Subcutaneous abdominal adipose tissue (tissue), 5 donors: ENCODE data around the gene UBASH3A.

Experiments used
- H3K27ac ChIP-seq: one replicate; pipeline ENCODE4 v1.7.0; 2013; ENCODE audit warnings: low read depth, mild to moderate bottlenecking, inconsistent platforms, low read length, moderate library complexity
- H3K27me3 ChIP-seq, 5 donors: one replicate each; pipeline ENCODE4 v1.7.0; 2013; ENCODE audit warnings: low read length in 5 of 5, inconsistent platforms in 1 of 5; ENCODE audit not compliant: control insufficient read depth in 5 of 5, insufficient read depth in 4 of 5
- H3K36me3 ChIP-seq, 5 donors: one replicate each; pipeline ENCODE4 v1.7.0; 2013; ENCODE audit warnings: low read length in 5 of 5; ENCODE audit not compliant: control insufficient read depth in 5 of 5, insufficient read depth in 5 of 5
- H3K4me1 ChIP-seq, 5 donors: one replicate each; pipeline ENCODE4 v1.7.0; 2013; ENCODE audit warnings: low read length in 5 of 5, mild to moderate bottlenecking in 3 of 5, moderate library complexity in 1 of 5; ENCODE audit not compliant: control insufficient read depth in 5 of 5, insufficient read depth in 5 of 5
- H3K4me3 ChIP-seq, 5 donors: one replicate each; pipeline ENCODE4 v1.7.0; 2013; ENCODE audit warnings: low read length in 5 of 5, low read depth in 1 of 5
- H3K9ac ChIP-seq, 5 donors: one replicate each; pipeline ENCODE4 v1.7.0; 2013; ENCODE audit warnings: low read length in 5 of 5, mild to moderate bottlenecking in 4 of 5, moderate library complexity in 3 of 5
- H3K9me3 ChIP-seq, 5 donors: one replicate each; pipeline ENCODE4 v1.7.0; 2013; ENCODE audit warnings: low read length in 5 of 5; ENCODE audit not compliant: control insufficient read depth in 5 of 5
- donor health status: healthy.
- donor health status: healthy.
- donor health status: healthy.
- donor health status: healthy.
- donor health status: healthy.

The UBASH3A gene

GRCh38 chr21:42414553-42414927 lies 10.8 kb downstream of the UBASH3A start:
- Histone ChIP-seq H3K36me3 (no peaks in the 10 kb centered on the region), H3K9me3 (no peaks in the 10 kb centered on the region), H3K4me1 (peaks cover 0 to 10% (median 3%) of the 10 kb centered on the region in 5 donors), H3K9ac (no peak overlapping the region), H3K4me3 (no peak overlapping the region), H3K27me3 (peaks cover 10 to 39% (median 35%) of the 10 kb centered on the region in 5 donors), H3K27ac (no peak overlapping the region)

GRCh38 chr21:42414928-42415769 lies 11.4 kb downstream of the UBASH3A start:
- Histone ChIP-seq H3K4me1 (peaks cover 0 to 10% (median 3%) of the 10 kb centered on the region in 5 donors), H3K9ac (no peak overlapping the region), H3K36me3 (no peaks in the 10 kb centered on the region), H3K4me3 (no peak overlapping the region), H3K27ac (no peak overlapping the region), H3K27me3 (peaks cover 10 to 38% (median 34%) of the 10 kb centered on the region in 5 donors), H3K9me3 (no peaks in the 10 kb centered on the region)

- H3K4me1 ChIP-seq = peaks cover 0 to 10% (median 0%) of the 10 kb centered on the region in 5 donors
- H3K27ac ChIP-seq = no peak overlapping the region
- H3K27me3 ChIP-seq = peaks cover 0 to 25% (median 22%) of the 10 kb centered on the region in 5 donors
- H3K9ac ChIP-seq = no peak overlapping the region
- no peak overlapping the region for H3K4me3 ChIP-seq
- no peaks in the 10 kb centered on the region for H3K9me3 ChIP-seq
- no peaks in the 10 kb centered on the region for H3K36me3 ChIP-seq
Measured at GRCh38 chr21:42417533-42417932, 13.8 kb downstream of the UBASH3A start.

GRCh38 chr21:42418886-42419285 lies 15.2 kb downstream of the UBASH3A start:
- Histone ChIP-seq H3K36me3 (no peaks in the 10 kb centered on the region), H3K27ac (no peak overlapping the region), H3K9me3 (no peaks in the 10 kb centered on the region), H3K9ac (no peak overlapping the region), H3K4me3 (no peak overlapping the region), H3K4me1 (peaks cover 0 to 10% (median 0%) of the 10 kb centered on the region in 5 donors), H3K27me3 (peaks cover 0 to 19% (median 18%) of the 10 kb centered on the region in 5 donors)

- no peaks in the 10 kb centered on the region for H3K9me3 ChIP-seq
- H3K4me1 ChIP-seq = peaks cover 0 to 13% (median 0%) of the 10 kb centered on the region in 5 donors
- no peaks in the 10 kb centered on the region for H3K36me3 ChIP-seq
- H3K4me3 ChIP-seq = no peak overlapping the region
- no peak overlapping the region for H3K27ac ChIP-seq
- no peak overlapping the region for H3K9ac ChIP-seq
- H3K27me3 ChIP-seq = peaks cover 0 to 25% (median 17%) of the 10 kb centered on the region in 5 donors
Measured at GRCh38 chr21:42419845-42420244, 16.1 kb downstream of the UBASH3A start.

GRCh38 chr21:42421018-42421793 lies 17.5 kb downstream of the UBASH3A start:
- Histone ChIP-seq H3K4me1 (peaks cover 0 to 7% (median 0%) of the 10 kb centered on the region in 5 donors), H3K4me3 (no peak overlapping the region), H3K9me3 (no peaks in the 10 kb centered on the region), H3K27ac (no peak overlapping the region), H3K27me3 (peaks cover 0 to 25% (median 11%) of the 10 kb centered on the region in 5 donors), H3K36me3 (no peaks in the 10 kb centered on the region), H3K9ac (no peak overlapping the region)

GRCh38 chr21:42423197-42423675 lies 19.5 kb downstream of the UBASH3A start:
- Histone ChIP-seq H3K27ac (no peak overlapping the region), H3K36me3 (no peaks in the 10 kb centered on the region), H3K4me1 (peaks cover 0 to 7% (median 0%) of the 10 kb centered on the region in 5 donors), H3K27me3 (peaks cover 0 to 31% (median 19%) of the 10 kb centered on the region in 5 donors), H3K9ac (no peak overlapping the region), H3K4me3 (no peak overlapping the region), H3K9me3 (no peaks in the 10 kb centered on the region)

- Histone ChIP-seq H3K9me3 (no peaks in the 10 kb centered on the region), H3K27me3 (peaks cover 0 to 31% (median 18%) of the 10 kb centered on the region in 5 donors), H3K4me3 (no peak overlapping the region), H3K36me3 (no peaks in the 10 kb centered on the region), H3K27ac (no peak overlapping the region), H3K4me1 (peaks cover 0 to 7% (median 0%) of the 10 kb centered on the region in 5 donors), H3K9ac (no peak overlapping the region)
Measured at GRCh38 chr21:42423685-42424084, 20.0 kb downstream of the UBASH3A start.

GRCh38 chr21:42424914-42425541 lies 21.3 kb downstream of the UBASH3A start:
- Histone ChIP-seq H3K9me3 (no peaks in the 10 kb centered on the region), H3K27ac (no peak overlapping the region), H3K9ac (no peak overlapping the region), H3K4me3 (no peak overlapping the region), H3K27me3 (peaks cover 0 to 31% (median 17%) of the 10 kb centered on the region in 5 donors), H3K36me3 (no peaks in the 10 kb centered on the region), H3K4me1 (peaks cover 0 to 7% (median 0%) of the 10 kb centered on the region in 5 donors)
